Ishikawa (cell line): ENCODE measurements around the gene HIVEP2.

Experiments used
- CEBPB ChIP-seq: IDR thresholded peaks from 2 replicates; pipeline ENCODE4 v1.6.1; 2012
- CREB1 ChIP-seq: IDR thresholded peaks from 2 replicates; pipeline ENCODE4 v1.6.1; 2012; ENCODE audit warnings: low read depth
- EGR1 ChIP-seq: IDR thresholded peaks from 2 replicates; pipeline ENCODE4 v1.6.1; 2012
- EP300 ChIP-seq: IDR thresholded peaks from 2 replicates; pipeline ENCODE4 v1.6.1; 2012; ENCODE audit warnings: borderline replicate concordance
- FOXM1 ChIP-seq: IDR thresholded peaks from 2 replicates; pipeline ENCODE4 v1.6.1; 2012; ENCODE audit warnings: low read depth, borderline replicate concordance
- NFIC ChIP-seq: IDR thresholded peaks from 2 replicates; pipeline ENCODE4 v1.6.1; 2012
- RAD21 ChIP-seq: IDR thresholded peaks from 2 replicates; pipeline ENCODE4 v1.6.1; 2012; ENCODE audit warnings: low read depth
- TAF1 ChIP-seq: IDR thresholded peaks from 2 replicates; pipeline ENCODE4 v1.6.1; 2012; ENCODE audit warnings: low read depth, mild to moderate bottlenecking
- TCF12 ChIP-seq: IDR thresholded peaks from 2 replicates; pipeline ENCODE4 v1.6.1; 2012; ENCODE audit warnings: low read depth
- TEAD4 ChIP-seq: IDR thresholded peaks from 2 replicates; pipeline ENCODE4 v1.6.1; 2012
- YY1 ChIP-seq: IDR thresholded peaks from 2 replicates; pipeline ENCODE4 v1.6.1; 2012; ENCODE audit warnings: low read depth
- ZBTB7A ChIP-seq: IDR thresholded peaks from 2 replicates; pipeline ENCODE4 v1.6.1; 2012; ENCODE audit warnings: low read depth
- TF ChIP-seq, protein P1 (sequence below): IDR thresholded peaks from 2 replicates; pipeline ENCODE4 v1.6.1; 2012; ENCODE audit warnings: low read depth, mild to moderate bottlenecking
- TF ChIP-seq, protein P2 (sequence below): IDR thresholded peaks from 2 replicates; pipeline ENCODE4 v1.6.1; 2012
- TF ChIP-seq, protein P3 (sequence below): IDR thresholded peaks from 2 replicates; pipeline ENCODE4 v1.6.1; 2012

HIVEP2 gene

DNA sequence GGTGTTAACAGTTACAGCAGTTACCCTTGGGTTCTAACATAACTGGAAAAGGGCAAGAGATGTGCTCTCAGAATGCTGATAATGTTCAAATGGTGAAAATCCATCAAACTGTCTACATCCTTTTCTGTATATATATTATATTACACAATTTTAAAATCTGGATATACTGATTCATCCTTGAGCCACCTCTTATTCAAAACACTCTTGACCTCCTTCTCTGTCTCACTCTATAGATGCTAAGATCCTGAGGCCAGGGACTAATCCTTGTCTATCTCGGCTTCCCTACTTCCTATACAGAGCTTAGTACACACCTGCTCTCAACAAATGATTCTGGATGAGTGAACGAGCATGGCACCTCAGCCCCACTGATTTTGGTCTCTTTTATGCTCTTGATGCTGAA, 47.3 kb downstream of the HIVEP2 start:
- TF ChIP-seq FOXM1 (no peak), TCF12 (no peak), TAF1 (no peak), EGR1 (no peak), CREB1 (no peak), CEBPB (no peak), ZBTB7A (no peak), EP300 (no peak), NFIC (no peak), YY1 (no peak), TEAD4 (no peak), RAD21 (no peak)
- TF ChIP-seq, protein P1, sequence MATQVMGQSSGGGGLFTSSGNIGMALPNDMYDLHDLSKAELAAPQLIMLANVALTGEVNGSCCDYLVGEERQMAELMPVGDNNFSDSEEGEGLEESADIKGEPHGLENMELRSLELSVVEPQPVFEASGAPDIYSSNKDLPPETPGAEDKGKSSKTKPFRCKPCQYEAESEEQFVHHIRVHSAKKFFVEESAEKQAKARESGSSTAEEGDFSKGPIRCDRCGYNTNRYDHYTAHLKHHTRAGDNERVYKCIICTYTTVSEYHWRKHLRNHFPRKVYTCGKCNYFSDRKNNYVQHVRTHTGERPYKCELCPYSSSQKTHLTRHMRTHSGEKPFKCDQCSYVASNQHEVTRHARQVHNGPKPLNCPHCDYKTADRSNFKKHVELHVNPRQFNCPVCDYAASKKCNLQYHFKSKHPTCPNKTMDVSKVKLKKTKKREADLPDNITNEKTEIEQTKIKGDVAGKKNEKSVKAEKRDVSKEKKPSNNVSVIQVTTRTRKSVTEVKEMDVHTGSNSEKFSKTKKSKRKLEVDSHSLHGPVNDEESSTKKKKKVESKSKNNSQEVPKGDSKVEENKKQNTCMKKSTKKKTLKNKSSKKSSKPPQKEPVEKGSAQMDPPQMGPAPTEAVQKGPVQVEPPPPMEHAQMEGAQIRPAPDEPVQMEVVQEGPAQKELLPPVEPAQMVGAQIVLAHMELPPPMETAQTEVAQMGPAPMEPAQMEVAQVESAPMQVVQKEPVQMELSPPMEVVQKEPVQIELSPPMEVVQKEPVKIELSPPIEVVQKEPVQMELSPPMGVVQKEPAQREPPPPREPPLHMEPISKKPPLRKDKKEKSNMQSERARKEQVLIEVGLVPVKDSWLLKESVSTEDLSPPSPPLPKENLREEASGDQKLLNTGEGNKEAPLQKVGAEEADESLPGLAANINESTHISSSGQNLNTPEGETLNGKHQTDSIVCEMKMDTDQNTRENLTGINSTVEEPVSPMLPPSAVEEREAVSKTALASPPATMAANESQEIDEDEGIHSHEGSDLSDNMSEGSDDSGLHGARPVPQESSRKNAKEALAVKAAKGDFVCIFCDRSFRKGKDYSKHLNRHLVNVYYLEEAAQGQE = no peak
- TF ChIP-seq, protein P2, sequence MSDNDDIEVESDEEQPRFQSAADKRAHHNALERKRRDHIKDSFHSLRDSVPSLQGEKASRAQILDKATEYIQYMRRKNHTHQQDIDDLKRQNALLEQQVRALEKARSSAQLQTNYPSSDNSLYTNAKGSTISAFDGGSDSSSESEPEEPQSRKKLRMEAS = no peak
- TF ChIP-seq, protein P3, sequence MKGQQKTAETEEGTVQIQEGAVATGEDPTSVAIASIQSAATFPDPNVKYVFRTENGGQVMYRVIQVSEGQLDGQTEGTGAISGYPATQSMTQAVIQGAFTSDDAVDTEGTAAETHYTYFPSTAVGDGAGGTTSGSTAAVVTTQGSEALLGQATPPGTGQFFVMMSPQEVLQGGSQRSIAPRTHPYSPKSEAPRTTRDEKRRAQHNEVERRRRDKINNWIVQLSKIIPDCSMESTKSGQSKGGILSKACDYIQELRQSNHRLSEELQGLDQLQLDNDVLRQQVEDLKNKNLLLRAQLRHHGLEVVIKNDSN = no peak

GRCh38 chr6:142896732-142897131, 48.2 kb downstream of the HIVEP2 start:
- TF ChIP-seq, protein P2 = no peak
- no peak for TF ChIP-seq EP300
- TF ChIP-seq NFIC = no peak
- no peak for TF ChIP-seq RAD21
- no peak for TF ChIP-seq TAF1
- no peak for TF ChIP-seq YY1
- TF ChIP-seq TCF12 = no peak
- no peak for TF ChIP-seq ZBTB7A
- TF ChIP-seq FOXM1 = no peak
- TF ChIP-seq, protein P3 = no peak
- TF ChIP-seq TEAD4 = no peak
- TF ChIP-seq EGR1 = no peak
- TF ChIP-seq CREB1 = no peak
- TF ChIP-seq, protein P1 = no peak
- no peak for TF ChIP-seq CEBPB

- no peak for TF ChIP-seq FOXM1
- no peak for TF ChIP-seq TAF1
- no peak for TF ChIP-seq TCF12
- no peak for TF ChIP-seq TEAD4
- no peak for TF ChIP-seq EP300
- TF ChIP-seq, protein P1 = no peak
- no peak for TF ChIP-seq ZBTB7A
- no peak for TF ChIP-seq CEBPB
- TF ChIP-seq RAD21 = no peak
- TF ChIP-seq CREB1 = no peak
- TF ChIP-seq YY1 = no peak
- TF ChIP-seq, protein P2 = no peak
- no peak for TF ChIP-seq EGR1
- TF ChIP-seq, protein P3 = no peak
Observed at GRCh38 chr6:142893088-142893487, 51.9 kb downstream of the HIVEP2 start.
